ENCODE data around the gene MAS1L. TPM values are rescaled to one million over a fixed set of nuclear protein-coding genes. Genes with fewer than 3 reads are reported as not detected.

The MAS1L gene
- total RNA-seq, 1 experiment from 2014 or later: not detected

DNA sequence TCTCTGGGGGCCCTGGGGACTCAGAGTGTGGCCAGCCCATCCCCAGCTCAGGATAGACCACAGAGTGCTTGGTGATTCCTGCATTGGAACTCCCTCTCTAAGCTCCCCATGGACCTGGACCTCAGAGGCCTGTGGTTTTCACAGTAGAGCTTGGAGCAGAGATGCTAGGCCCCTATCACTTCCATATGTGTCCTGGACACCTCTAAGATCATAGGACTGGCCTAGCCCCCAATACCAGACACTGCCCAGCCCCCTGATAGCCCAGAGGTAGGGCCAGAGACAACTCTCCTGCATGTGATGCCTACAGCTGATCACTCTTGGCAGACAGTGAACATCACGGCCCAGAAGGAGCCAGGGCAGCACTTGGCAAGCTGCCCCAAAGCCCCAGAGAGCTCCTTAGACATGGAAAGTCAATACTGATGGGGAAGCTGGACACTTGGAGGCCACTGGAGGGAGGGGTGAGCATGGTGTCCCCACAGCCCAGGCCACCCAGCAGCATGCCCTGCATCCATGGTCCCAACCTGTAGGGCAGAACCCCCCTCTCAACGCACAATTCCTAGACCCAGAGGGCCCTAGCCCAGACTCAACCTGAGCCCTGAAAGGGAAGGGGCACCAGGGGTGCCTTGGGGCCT, 44.7 kb upstream of the MAS1L start:
- Histone ChIP-seq H3K18ac (ENCODE audit: insufficient read length, low read depth, low read length) (no peak overlapping the region), H4K20me1 (ENCODE audit: control insufficient read depth, insufficient read depth, insufficient read length) (no peaks in the 10 kb centered on the region), H2BK20ac (ENCODE audit: low read depth, low read length, poor library complexity, severe bottlenecking) (no peak overlapping the region), H3K23ac (ENCODE audit: insufficient read length, low read depth, low read length) (no peak overlapping the region), H2AFZ (ENCODE audit: low read length) (no peak overlapping the region), H4K8ac (replicated peaks; ENCODE audit: insufficient read length, low read depth, low read length) (no peak overlapping the region), H2BK12ac (ENCODE audit: insufficient read length, low read depth, low read length) (no peak overlapping the region), H2BK5ac (ENCODE audit: insufficient read length, low read length) (no peak overlapping the region), H3K4me2 (ENCODE audit: insufficient read depth, insufficient read length, low read length) (no peak overlapping the region), H3K79me1 (ENCODE audit: insufficient read depth, low read depth, low read length, poor library complexity, severe bottlenecking) (no peaks in the 10 kb centered on the region), H3K9ac (ENCODE audit: extremely low read depth, insufficient read length, low read length) (no peak overlapping the region), H3K56ac (ENCODE audit: insufficient read length, low read depth, low read length) (no peak overlapping the region), H3K9me3 (ENCODE audit: control insufficient read depth, low read depth, low read length) (no peaks in the 10 kb centered on the region), H2BK15ac (ENCODE audit: low read depth, low read length) (no peak overlapping the region), H4K91ac (ENCODE audit: insufficient read length, low read depth, low read length) (no peak overlapping the region), H4K5ac (ENCODE audit: insufficient read length, low read depth, low read length) (no peak overlapping the region), H3T11ph (ENCODE audit: low read length) (no peak overlapping the region), H3K27ac (ENCODE audit: insufficient read length, low read depth, low read length) (no peak overlapping the region), H3K14ac (ENCODE audit: insufficient read depth, low read length) (no peak overlapping the region; the same call in 1 of the 2 replicates), H2AK5ac (ENCODE audit: insufficient read length, low read length) (no peak overlapping the region), H3K4me1 (ENCODE audit: insufficient read depth, low read length) (no peaks in the 10 kb centered on the region), H2BK120ac (ENCODE audit: low read depth, low read length, poor library complexity, severe bottlenecking) (no peak overlapping the region), H3K79me2 (ENCODE audit: insufficient read depth, low read length) (no peaks in the 10 kb centered on the region), H3K4ac (ENCODE audit: low read depth, low read length) (no peak overlapping the region), H3K23me2 (ENCODE audit: insufficient read length, low read depth, low read length, poor library complexity, severe bottlenecking) (no peaks in the 10 kb centered on the region), H3K27me3 (ENCODE audit: insufficient read depth, low read length) (no peaks in the 10 kb centered on the region)
- DNase-seq: no peak
- no peaks in the 10 kb centered on the region; a peak in 1 of 7 replicates for H3K36me3 Mint-ChIP-seq (ENCODE audit: insufficient read depth in 1 of 3, low read depth in 3 of 3)
- WGBS (ENCODE audit: extremely low coverage, insufficient read length, low lambda C conversion rate): no CpG with 5 or more reads among the region's 2 CpGs
- H3K4me1 Mint-ChIP-seq: no peaks in the 10 kb centered on the region
- TF ChIP-seq, protein P1, sequence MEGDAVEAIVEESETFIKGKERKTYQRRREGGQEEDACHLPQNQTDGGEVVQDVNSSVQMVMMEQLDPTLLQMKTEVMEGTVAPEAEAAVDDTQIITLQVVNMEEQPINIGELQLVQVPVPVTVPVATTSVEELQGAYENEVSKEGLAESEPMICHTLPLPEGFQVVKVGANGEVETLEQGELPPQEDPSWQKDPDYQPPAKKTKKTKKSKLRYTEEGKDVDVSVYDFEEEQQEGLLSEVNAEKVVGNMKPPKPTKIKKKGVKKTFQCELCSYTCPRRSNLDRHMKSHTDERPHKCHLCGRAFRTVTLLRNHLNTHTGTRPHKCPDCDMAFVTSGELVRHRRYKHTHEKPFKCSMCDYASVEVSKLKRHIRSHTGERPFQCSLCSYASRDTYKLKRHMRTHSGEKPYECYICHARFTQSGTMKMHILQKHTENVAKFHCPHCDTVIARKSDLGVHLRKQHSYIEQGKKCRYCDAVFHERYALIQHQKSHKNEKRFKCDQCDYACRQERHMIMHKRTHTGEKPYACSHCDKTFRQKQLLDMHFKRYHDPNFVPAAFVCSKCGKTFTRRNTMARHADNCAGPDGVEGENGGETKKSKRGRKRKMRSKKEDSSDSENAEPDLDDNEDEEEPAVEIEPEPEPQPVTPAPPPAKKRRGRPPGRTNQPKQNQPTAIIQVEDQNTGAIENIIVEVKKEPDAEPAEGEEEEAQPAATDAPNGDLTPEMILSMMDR (conservative IDR thresholded peaks at IDR 0.05): no peak
- no peak overlapping the region for H3K27ac Mint-ChIP-seq
- H3K9me3 Mint-ChIP-seq: no peaks in the 10 kb centered on the region; a peak in 1 of 5 replicates
- peaks cover 2% of the 10 kb centered on the region; the same call in 1 of the 2 replicates for H3K27me3 Mint-ChIP-seq (ENCODE audit: low read depth)
- no peak overlapping the region for H3K4me3 Mint-ChIP-seq
